ENCODE measurements around the gene SAMD11.

- TF ChIP-seq CTCF (conservative IDR thresholded peaks at IDR 0.05; ENCODE audit: low read length): no peak
- no peak for TF ChIP-seq EZH2phosphoT487 (IDR thresholded peaks at IDR 0.05; ENCODE audit: borderline replicate concordance, low read depth, low read length)
Observed at GRCh38 chr1:937521-937920, 13.8 kb downstream of the SAMD11 start.

Measured in OCI-LY7 (cell line).